Measurements from ENCODE around the gene DPYSL4.

The DPYSL4 gene

GRCh38 chr10:132164761-132165278 is 21.9 kb upstream of the DPYSL4 start:
- DNase-seq, result no peak

GRCh38 chr10:132165416-132165980 is 21.2 kb upstream of the DPYSL4 start:
- DNase-seq, result no peak

- no peak for DNase-seq
These were observed 20.4 kb upstream of the DPYSL4 start for GRCh38 chr10:132166216-132166950.

- DNase-seq, result no peak
These were observed 19.6 kb upstream of the DPYSL4 start for GRCh38 chr10:132167041-132167674.

- no peak for DNase-seq
These were observed 18.8 kb upstream of the DPYSL4 start for GRCh38 chr10:132167976-132168375.

- DNase-seq, result no peak
These were observed 18.1 kb upstream of the DPYSL4 start for GRCh38 chr10:132168571-132169030.

- no peak for DNase-seq
These were observed 17.6 kb upstream of the DPYSL4 start for GRCh38 chr10:132169031-132169765.

- no peak for DNase-seq
These were observed 16.8 kb upstream of the DPYSL4 start for GRCh38 chr10:132169766-132170560.

GRCh38 chr10:132170561-132171361 is 16.0 kb upstream of the DPYSL4 start:
- no peak for DNase-seq

GRCh38 chr10:132172091-132173066 is 14.4 kb upstream of the DPYSL4 start:
- DNase-seq, result no peak

- no peak for DNase-seq
These were observed 13.6 kb upstream of the DPYSL4 start for GRCh38 chr10:132173185-132173584.

GRCh38 chr10:132174237-132174636 is 12.5 kb upstream of the DPYSL4 start:
- DNase-seq, result no peak

GRCh38 chr10:132175408-132175807 is 11.3 kb upstream of the DPYSL4 start:
- no peak for DNase-seq

GRCh38 chr10:132175907-132176581 is 10.7 kb upstream of the DPYSL4 start:
- no peak for DNase-seq

GRCh38 chr10:132176623-132177500 is 9.9 kb upstream of the DPYSL4 start:
- no peak for DNase-seq

GRCh38 chr10:132178046-132178445 is 8.7 kb upstream of the DPYSL4 start:
- no peak for DNase-seq

- no peak for DNase-seq
These were observed 7.8 kb upstream of the DPYSL4 start for GRCh38 chr10:132178672-132179545.
